ENCODE data around the gene MATR3.

- TF ChIP-seq EZH2 (IDR thresholded peaks at IDR 0.05; ENCODE audit: low read length, unreplicated experiment) = no peak
- no peak for TF ChIP-seq EZH2phosphoT487 (IDR thresholded peaks at IDR 0.05; ENCODE audit: borderline replicate concordance, low read length)
- TF ChIP-seq, protein P1, sequence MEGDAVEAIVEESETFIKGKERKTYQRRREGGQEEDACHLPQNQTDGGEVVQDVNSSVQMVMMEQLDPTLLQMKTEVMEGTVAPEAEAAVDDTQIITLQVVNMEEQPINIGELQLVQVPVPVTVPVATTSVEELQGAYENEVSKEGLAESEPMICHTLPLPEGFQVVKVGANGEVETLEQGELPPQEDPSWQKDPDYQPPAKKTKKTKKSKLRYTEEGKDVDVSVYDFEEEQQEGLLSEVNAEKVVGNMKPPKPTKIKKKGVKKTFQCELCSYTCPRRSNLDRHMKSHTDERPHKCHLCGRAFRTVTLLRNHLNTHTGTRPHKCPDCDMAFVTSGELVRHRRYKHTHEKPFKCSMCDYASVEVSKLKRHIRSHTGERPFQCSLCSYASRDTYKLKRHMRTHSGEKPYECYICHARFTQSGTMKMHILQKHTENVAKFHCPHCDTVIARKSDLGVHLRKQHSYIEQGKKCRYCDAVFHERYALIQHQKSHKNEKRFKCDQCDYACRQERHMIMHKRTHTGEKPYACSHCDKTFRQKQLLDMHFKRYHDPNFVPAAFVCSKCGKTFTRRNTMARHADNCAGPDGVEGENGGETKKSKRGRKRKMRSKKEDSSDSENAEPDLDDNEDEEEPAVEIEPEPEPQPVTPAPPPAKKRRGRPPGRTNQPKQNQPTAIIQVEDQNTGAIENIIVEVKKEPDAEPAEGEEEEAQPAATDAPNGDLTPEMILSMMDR (conservative IDR thresholded peaks at IDR 0.05; ENCODE audit: low read depth, low read length) = no peak
Measured at GRCh38 chr5:139315056-139315615, 21.6 kb downstream of the MATR3 start.

Measured in PC-3 (cell line).